H1 (cell line): ENCODE measurements around the gene LGALS9. TPM values are rescaled to one million over a fixed set of nuclear protein-coding genes. Genes with fewer than 3 reads are reported as not detected.

Experiments used
- CTCF ChIA-PET: fragments of 300-600 bp; sonication (Branson Sonifier 250); formaldehyde crosslinking; loops from one replicate; lab custom pipeline; 2021; ENCODE audit not compliant: partially characterized antibody; lab: Charles Lee
- POLR2A ChIA-PET: fragments of 300-600 bp; sonication (Branson Sonifier 250); formaldehyde crosslinking; loops from one replicate; lab custom pipeline; 2021; ENCODE audit warnings: inconsistent platforms; ENCODE audit not compliant: partially characterized antibody; lab: Charles Lee
- DNase-seq, 2 experiments: peaks; one replicate each; pipeline versions ENCODE4 v3.0.0 to v3.0.0-alpha.2; 2010 to 2022; ENCODE audit warnings: low spot score in 2 of 2, low read depth in 1 of 2, mixed read lengths in 1 of 2
- FAIRE-seq: peaks from 2 replicates; lab custom pipeline; 2011; peaks lifted over from hg19 to GRCh38; lab: Jason Lieb, UNC
- H2AFZ ChIP-seq: 2 replicates; pipeline ENCODE4 v1.8.1; 2012; ENCODE audit warnings: low read length, inconsistent platforms
- H2AK5ac ChIP-seq: 2 replicates; pipeline ENCODE4 v1.6.1; 2013; ENCODE audit warnings: low read depth, low read length
- H2BK120ac ChIP-seq: replicated peaks from 2 replicates; pipeline ENCODE3; 2013; ENCODE audit warnings: low read depth, low read length, inconsistent platforms
- H2BK12ac ChIP-seq: 2 replicates; pipeline ENCODE4 v1.6.1; 2013; ENCODE audit warnings: low read depth, low read length
- H2BK15ac ChIP-seq: 2 replicates; pipeline ENCODE4 v1.6.1; 2013; ENCODE audit warnings: low read length
- H2BK20ac ChIP-seq: 2 replicates; pipeline ENCODE4 v1.6.1; 2013; ENCODE audit warnings: low read length
- H2BK5ac ChIP-seq: 2 replicates; pipeline ENCODE4 v1.6.1; 2013; ENCODE audit warnings: low read depth, low read length
- H3K14ac ChIP-seq: 2 replicates; pipeline ENCODE4 v1.6.1; 2013; ENCODE audit warnings: inconsistent platforms; ENCODE audit not compliant: insufficient read length
- H3K18ac ChIP-seq: 2 replicates; pipeline ENCODE4 v1.6.1; 2013; ENCODE audit warnings: low read length; ENCODE audit errors: extremely low read depth
- H3K23ac ChIP-seq: 2 replicates; pipeline ENCODE4 v1.6.1; 2013; ENCODE audit warnings: inconsistent platforms; ENCODE audit not compliant: insufficient read length
- H3K23me2 ChIP-seq: 2 replicates; pipeline ENCODE4 v1.6.1; 2013; ENCODE audit warnings: low read depth, low read length
- H3K27ac ChIP-seq: 2 replicates; pipeline ENCODE4 v1.6.1; 2011; ENCODE audit warnings: low read depth, low read length, inconsistent platforms
- H3K27me3 ChIP-seq, 4 experiments: replicated peaks in 1 of 4; 1 replicate in 1 of 4; 2 replicates in 3 of 4; pipeline versions ENCODE4 v1.6.1 to v1.8.1; 2011 to 2013; ENCODE audit warnings: low read length in 3 of 4, mild to moderate bottlenecking in 3 of 4, inconsistent platforms in 2 of 4, mixed read lengths in 2 of 4, moderate library complexity in 1 of 4; ENCODE audit not compliant: control insufficient read depth in 3 of 4, insufficient read depth in 3 of 4; ENCODE audit errors: extremely low read depth in 1 of 4
- H3K36me3 ChIP-seq, 4 experiments: 2 replicates each; pipeline versions ENCODE4 v1.6.1 to v1.8.1; 2011 to 2013; ENCODE audit warnings: mild to moderate bottlenecking in 4 of 4, low read length in 3 of 4, moderate library complexity in 2 of 4, control low read depth in 1 of 4, inconsistent platforms in 1 of 4; ENCODE audit not compliant: insufficient read depth in 4 of 4, control insufficient read depth in 2 of 4
- H3K4ac ChIP-seq: replicated peaks from 2 replicates; pipeline ENCODE3; 2013; ENCODE audit warnings: low read length, low read depth, mixed read lengths, inconsistent platforms; ENCODE audit not compliant: insufficient read length
- H3K4me1 ChIP-seq, 4 experiments: replicated peaks in 1 of 4; 1 replicate in 1 of 4; 2 replicates in 3 of 4; pipeline versions ENCODE4 v1.6.1 to v1.8.1; 2011 to 2013; ENCODE audit warnings: low read length in 3 of 4, inconsistent platforms in 2 of 4, mixed read lengths in 1 of 4; ENCODE audit not compliant: insufficient read depth in 4 of 4, control insufficient read depth in 3 of 4
- H3K4me2 ChIP-seq, 2 experiments: 2 replicates each; pipeline versions ENCODE4 v1.6.1 to v1.8.1; 2011 to 2013; ENCODE audit warnings: low read depth in 2 of 2, low read length in 2 of 2, control low read depth in 1 of 2, inconsistent platforms in 1 of 2, mild to moderate bottlenecking in 1 of 2; ENCODE audit not compliant: insufficient read depth in 1 of 2
- H3K4me3 ChIP-seq, 4 experiments: fragments of 200-600, 300-600 bp in 1 of 4; sonication (generic), shearing (Covaris generic), sonication (Bioruptor Twin) in 1 of 4; 2 replicates each; pipeline versions ENCODE4 v1.5.1 to v1.8.1; 2011 to 2016; ENCODE audit warnings: low read length in 4 of 4, low read depth in 3 of 4, control low read depth in 2 of 4, inconsistent platforms in 2 of 4, mild to moderate bottlenecking in 2 of 4, mixed read lengths in 1 of 4, moderate library complexity in 1 of 4; ENCODE audit not compliant: insufficient read depth in 2 of 4; ENCODE audit errors: extremely low read depth in 1 of 4
- H3K56ac ChIP-seq: replicated peaks from 2 replicates; pipeline ENCODE3; 2013; ENCODE audit warnings: low read depth, mild to moderate bottlenecking, mixed read lengths, low read length, inconsistent platforms; ENCODE audit not compliant: insufficient read length
- H3K79me1 ChIP-seq: 2 replicates; pipeline ENCODE4 v1.6.1; 2013; ENCODE audit warnings: low read depth, low read length, control low read depth
- H3K79me2 ChIP-seq, 2 experiments: 2 replicates each; pipeline versions ENCODE4 v1.6.1 to v1.8.1; 2012 to 2013; ENCODE audit warnings: low read length in 2 of 2, mild to moderate bottlenecking in 2 of 2, inconsistent platforms in 1 of 2; ENCODE audit not compliant: insufficient read depth in 2 of 2, control insufficient read depth in 1 of 2
- H3K9ac ChIP-seq, 4 experiments: replicated peaks in 1 of 4; 1 replicate in 1 of 4; 2 replicates in 3 of 4; pipeline versions ENCODE4 v1.6.1 to v1.8.1; 2011 to 2013; ENCODE audit warnings: low read depth in 3 of 4, low read length in 3 of 4, control low read depth in 2 of 4, mild to moderate bottlenecking in 2 of 4, moderate library complexity in 2 of 4, inconsistent platforms in 1 of 4; ENCODE audit errors: extremely low read depth in 1 of 4
- H3K9me3 ChIP-seq, 2 experiments: 2 replicates each; pipeline versions ENCODE4 v1.6.1 to v1.8.1; 2012 to 2013; ENCODE audit warnings: mild to moderate bottlenecking in 2 of 2, moderate library complexity in 2 of 2, control low read depth in 1 of 2, inconsistent platforms in 1 of 2, low read depth in 1 of 2, low read length in 1 of 2, mixed read lengths in 1 of 2; ENCODE audit not compliant: insufficient read depth in 2 of 2
- H4K20me1 ChIP-seq, 2 experiments: replicated peaks in 1 of 2; 2 replicates each; pipeline versions ENCODE3 to v1.8.1; 2011 to 2013; ENCODE audit warnings: inconsistent platforms in 2 of 2, low read length in 2 of 2, mild to moderate bottlenecking in 1 of 2; ENCODE audit not compliant: insufficient read depth in 2 of 2, control insufficient read depth in 1 of 2
- H4K5ac ChIP-seq: 2 replicates; pipeline ENCODE4 v1.6.1; 2013; ENCODE audit warnings: low read length, low read depth, mixed read lengths, inconsistent platforms; ENCODE audit not compliant: insufficient read length
- H4K8ac ChIP-seq: 2 replicates; pipeline ENCODE4 v1.8.0; 2013; ENCODE audit warnings: mild to moderate bottlenecking, moderate library complexity, low read length, inconsistent platforms; ENCODE audit not compliant: insufficient read depth; ENCODE audit errors: extremely low read depth
- H4K91ac ChIP-seq: replicated peaks from 2 replicates; pipeline ENCODE3; 2013; ENCODE audit warnings: low read length, mixed read lengths, inconsistent platforms; ENCODE audit not compliant: insufficient read length
- ASH2L ChIP-seq: fragments of 200-600, 300-600 bp; sonication (generic); IDR thresholded peaks from one replicate; pipeline ENCODE4 v1.7.1; 2017; ENCODE audit warnings: low read length
- BRCA1 ChIP-seq: IDR thresholded peaks from 2 replicates; pipeline ENCODE4 v1.6.1; 2012; ENCODE audit warnings: low read depth, low read length, improper control_type of control experiment
- CTBP2 ChIP-seq: IDR thresholded peaks from 2 replicates; pipeline ENCODE4 v1.7.0; 2011; ENCODE audit warnings: borderline replicate concordance, mild to moderate bottlenecking, moderate library complexity, mixed read lengths, low read length; ENCODE audit not compliant: insufficient read depth, insufficient read length
- EGR1 ChIP-seq: IDR thresholded peaks from 2 replicates; pipeline ENCODE4 v1.6.1; 2011; ENCODE audit warnings: low read depth, low read length, borderline replicate concordance
- HDAC2 ChIP-seq, 2 experiments: fragments of 300-600 bp in 1 of 2; sonication (generic) in 1 of 2; IDR thresholded peaks; 2 replicates each; pipeline ENCODE4 v1.6.1; 2011 to 2012; ENCODE audit warnings: low read depth in 2 of 2, low read length in 2 of 2, mild to moderate bottlenecking in 2 of 2, moderate library complexity in 2 of 2, borderline replicate concordance in 1 of 2, inconsistent platforms in 1 of 2
- JUND ChIP-seq: IDR thresholded peaks from 2 replicates; pipeline ENCODE4 v1.6.1; 2011; ENCODE audit warnings: mild to moderate bottlenecking, improper control_type of control experiment, low read length
- KDM5A ChIP-seq: fragments of 200-600 bp; IDR thresholded peaks from 2 replicates; pipeline ENCODE4 v1.7.1; 2012; ENCODE audit warnings: mild to moderate bottlenecking, low read length, inconsistent platforms, mixed read lengths
- MAFK ChIP-seq: IDR thresholded peaks from 2 replicates; pipeline ENCODE4 v1.6.1; 2012; ENCODE audit warnings: low read depth, mild to moderate bottlenecking, improper control_type of control experiment, low read length
- NANOG ChIP-seq: IDR thresholded peaks from 2 replicates; pipeline ENCODE4 v1.6.1; 2011; ENCODE audit warnings: low read length, low read depth, mild to moderate bottlenecking, inconsistent platforms; ENCODE audit not compliant: insufficient read depth, poor library complexity, severe bottlenecking
- POLR2A ChIP-seq, 2 experiments: IDR thresholded peaks; 1 replicate in 1 of 2; 2 replicates in 1 of 2; pipeline ENCODE4 v1.6.1; 2011; ENCODE audit warnings: low read depth in 2 of 2, low read length in 2 of 2, mild to moderate bottlenecking in 2 of 2; ENCODE audit errors: control extremely low read depth in 1 of 2
- RBBP5 ChIP-seq: IDR thresholded peaks from 2 replicates; pipeline ENCODE4 v1.7.1; 2012; ENCODE audit warnings: low read depth, mild to moderate bottlenecking, inconsistent platforms, low read length, moderate library complexity, borderline replicate concordance
- RFX5 ChIP-seq: IDR thresholded peaks from 2 replicates; pipeline ENCODE4 v1.6.1; 2011; ENCODE audit warnings: low read depth, low read length, improper control_type of control experiment, borderline replicate concordance
- SIX5 ChIP-seq: IDR thresholded peaks from 2 replicates; pipeline ENCODE4 v1.6.1; 2011; ENCODE audit warnings: mild to moderate bottlenecking, low read depth, low read length
- SRF ChIP-seq: IDR thresholded peaks from 2 replicates; pipeline ENCODE4 v1.6.1; 2011; ENCODE audit warnings: mild to moderate bottlenecking, low read depth, low read length, moderate library complexity
- ZNF274 ChIP-seq: IDR thresholded peaks from 2 replicates; pipeline ENCODE4 v1.7.0; 2012; ENCODE audit warnings: low read length, borderline replicate concordance; ENCODE audit errors: extremely low read depth
- WGBS, 2 experiments: shearing (Covaris generic) in 1 of 2; methylation state at CpG; one replicate each; pipeline versions ENCODE4 v1.1.6 to v1.1.7; 2013 to 2015; ENCODE audit warnings: low lambda C conversion rate in 2 of 2, mixed read lengths in 2 of 2, inconsistent platforms in 1 of 2, low coverage in 1 of 2, missing lambda C conversion rate in 1 of 2; ENCODE audit not compliant: insufficient replicate concordance in 2 of 2, insufficient coverage in 1 of 2, insufficient read length in 1 of 2; ENCODE audit errors: extremely low coverage in 1 of 2, missing lambda C conversion rate in 1 of 2; 5-methylcytosine and 5-hydroxymethylcytosine counted together
- polyA plus RNA-seq, 7 experiments: library from polyadenylated mRNA; depleted of rRNA in 3 of 7; stranded (reverse) in 5 of 7; unstranded in 2 of 7; fragments of >200 nt in 5 of 7; fragments of 200-250 nt in 2 of 7; gene quantifications; 1 replicate in 5 of 7; 2 replicates in 1 of 7; 4 replicates in 1 of 7; pipeline versions ENCODE4 v1.2.1 to v1.2.3, GENCODE V29; 2011 to 2013; ENCODE audit warnings: missing spikeins in 2 of 7, mixed read lengths in 2 of 7
- total RNA-seq: library from RNA; stranded (reverse); fragmentation: NEBNext Ultra II Directional; extraction: Animal tissue kit (Norgen Biotek cat#: 25700); gene quantifications from 2 replicates; pipeline ENCODE4 v1.2.1, GENCODE V29; 2021

LGALS9 gene
- total and polyA plus RNA-seq, 2 of the 8 experiments (the other 6 are each of a cell fraction or from before 2014, with no cell fraction given): 0.95 to 1.7 TPM

DNA sequence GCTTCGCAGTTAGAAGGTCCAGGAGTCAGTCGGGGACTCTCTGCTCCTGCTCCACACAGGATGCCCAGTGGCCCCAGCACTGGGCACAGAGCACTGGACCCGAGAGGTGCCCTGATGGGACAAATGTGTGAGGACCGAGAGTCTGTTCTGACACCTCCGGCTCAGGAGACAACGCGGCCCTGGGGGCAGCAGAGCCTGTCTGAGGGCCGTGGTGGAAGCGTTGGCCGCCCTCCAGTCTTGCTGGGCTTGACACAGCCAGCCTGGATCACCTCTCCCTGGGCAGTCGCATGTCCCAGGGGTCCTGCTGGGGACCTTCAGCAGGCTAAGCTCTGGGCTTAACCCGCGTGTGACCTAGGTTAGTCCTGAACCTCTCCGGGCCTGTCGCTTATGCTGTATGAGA, 23.1 kb downstream of the LGALS9 start:
- Histone ChIP-seq H3K79me2 (no peaks in the 10 kb centered on the region), H2BK12ac (0 out of 2 replicates have a peak overlapping the region, but pooled peaks have one; percentile 39), H3K4me2 (no peak overlapping the region), H3K14ac (no peak overlapping the region), H2BK120ac (no peak overlapping the region), H3K56ac (no peak overlapping the region), H3K4me3 (no peak overlapping the region), H3K23ac (no peak overlapping the region), H4K20me1 (no peaks in the 10 kb centered on the region), H3K18ac (no peak overlapping the region), H2BK5ac (no peak overlapping the region), H3K79me1 (no peaks in the 10 kb centered on the region), H2AK5ac (no peak overlapping the region), H2BK20ac (no peak overlapping the region), H3K4ac (peak overlapping the region; percentile 32), H2AFZ (peak overlapping the region; percentile 94), H4K91ac (no peak overlapping the region), H3K27ac (no peak overlapping the region), H4K5ac (no peak overlapping the region), H2BK15ac (peak overlapping the region; percentile 83; the same call in 1 of the 2 replicates), H4K8ac (peak overlapping the region; percentile 75), H3K36me3 (no peaks in the 10 kb centered on the region), H3K4me1 (0 out of 7 replicates have a peak, but pooled peaks cover 0 to 2% (median 0%) of the 10 kb centered on the region in 4 experiments), H3K9me3 (no peaks in the 10 kb centered on the region), H3K23me2 (no peaks in the 10 kb centered on the region), H3K9ac (no peak overlapping the region; a peak in 1 of 7 replicates), H3K27me3 (no peaks in the 10 kb centered on the region)
- POLR2A ChIA-PET: no interaction called here
- 96% methylated on average over 15 of the region's 15 CpGs; no CpG with 5 or more reads in 1 of the 2 experiments for WGBS, 2 experiments
- CTCF ChIA-PET: interaction anchor here (0.9 to 18.4 kb wide), 46 partner anchors 8 to 497 kb away, joined by 3 to 338 read pairs (median 4); partner anchors contain the start of gene LGALS9
- FAIRE-seq (no peak), DNase-seq (no peak)
- TF ChIP-seq HDAC2 (IDR thresholded peaks at IDR 0.05; ENCODE audit: borderline replicate concordance in 1 of 2, low read depth in 2 of 2, low read length in 2 of 2) (no peak), SRF (no peak), RBBP5 (no peak), MAFK (no peak), CTBP2 (no peak), KDM5A (no peak), JUND (no peak), RFX5 (no peak), BRCA1 (no peak), SIX5 (no peak), ZNF274 (no peak), POLR2A (IDR thresholded peaks at IDR 0.05; ENCODE audit: control extremely low read depth in 1 of 2, low read depth in 2 of 2, low read length in 2 of 2) (no peak), ASH2L (no peak), NANOG (no peak), EGR1 (no peak)
